Left lung (tissue), 10 donors: ENCODE data around the gene IL20RA. TPM values are rescaled to one million over a fixed set of nuclear protein-coding genes. Genes with fewer than 3 reads are reported as not detected.

Source experiments
- ATAC-seq: fragments of 200-7000 bp; cut with Tn5 transposase; one replicate; pipeline ENCODE4 v1.9.1; 2020; ENCODE audit warnings: moderate library complexity
- DNase-seq, 4 donors: peaks; one replicate each; pipeline ENCODE4 v3.0.0-alpha.2; 2013 to 2020
- H3K27ac ChIP-seq, 2 donors: fragments of 200-600 bp; sonication (generic) in 1 of 2; one replicate each; pipeline versions ENCODE4 v1.5.0 to v1.8.0; 2020 to 2021
- H3K27me3 ChIP-seq, 2 donors: fragments of 200-600 bp; sonication (generic) in 1 of 2; one replicate each; pipeline versions ENCODE4 v1.5.0 to v1.8.0; 2020 to 2021
- H3K36me3 ChIP-seq, 2 donors: fragments of 200-600 bp; sonication (generic) in 1 of 2; one replicate each; pipeline versions ENCODE4 v1.5.0 to v1.8.0; 2020 to 2021
- H3K4me1 ChIP-seq, 2 donors: fragments of 200-600 bp; one replicate each; pipeline ENCODE4 v1.8.0; 2021
- H3K4me3 ChIP-seq, 2 donors: fragments of 200-600 bp; sonication (generic) in 1 of 2; one replicate each; pipeline versions ENCODE4 v1.5.0 to v1.8.0; 2020 to 2021; ENCODE audit warnings: mild to moderate bottlenecking in 1 of 2
- H3K9me3 ChIP-seq, 2 donors: fragments of 200-600 bp; sonication (generic) in 1 of 2; one replicate each; pipeline versions ENCODE4 v1.5.0 to v1.8.0; 2020 to 2021
- CTCF ChIP-seq, 2 donors: fragments of 200-600 bp; sonication (generic) in 1 of 2; IDR thresholded peaks; one replicate each; pipeline versions ENCODE4 v1.5.0 to v1.8.0; 2021; ENCODE audit warnings: antibody characterized with exemption in 2 of 2
- intact Hi-C, 2 donors: fragments of 100-400 bp; cut with DNase I; formaldehyde crosslinking; loops; one replicate each; pipeline versions ENCODE4 v1.11.2 to v1.14.2; 2022
- polyA plus RNA-seq, 6 donors: library from polyadenylated mRNA; unstranded; fragments of 120-200 nt; gene quantifications; one replicate each; pipeline ENCODE4 v1.2.1, GENCODE V29; 2013; ENCODE audit not compliant: insufficient read length in 6 of 6
- total RNA-seq, 2 donors: library from RNA; stranded (reverse); fragmentation: NEBNext Ultra II Directional; extraction: Animal tissue kit (Norgen Biotek cat#: 25700); gene quantifications; one replicate each; pipeline ENCODE4 v1.2.1, GENCODE V29; 2021
- donor health status: DM: no; HTN: yes; CAD: no.
- donor health status: DM: no; HTN: no; CAD: no.

IL20RA gene
- total and polyA plus RNA-seq, 8 donors = 1.7 to 6.0 (median 2.6) TPM

DNA sequence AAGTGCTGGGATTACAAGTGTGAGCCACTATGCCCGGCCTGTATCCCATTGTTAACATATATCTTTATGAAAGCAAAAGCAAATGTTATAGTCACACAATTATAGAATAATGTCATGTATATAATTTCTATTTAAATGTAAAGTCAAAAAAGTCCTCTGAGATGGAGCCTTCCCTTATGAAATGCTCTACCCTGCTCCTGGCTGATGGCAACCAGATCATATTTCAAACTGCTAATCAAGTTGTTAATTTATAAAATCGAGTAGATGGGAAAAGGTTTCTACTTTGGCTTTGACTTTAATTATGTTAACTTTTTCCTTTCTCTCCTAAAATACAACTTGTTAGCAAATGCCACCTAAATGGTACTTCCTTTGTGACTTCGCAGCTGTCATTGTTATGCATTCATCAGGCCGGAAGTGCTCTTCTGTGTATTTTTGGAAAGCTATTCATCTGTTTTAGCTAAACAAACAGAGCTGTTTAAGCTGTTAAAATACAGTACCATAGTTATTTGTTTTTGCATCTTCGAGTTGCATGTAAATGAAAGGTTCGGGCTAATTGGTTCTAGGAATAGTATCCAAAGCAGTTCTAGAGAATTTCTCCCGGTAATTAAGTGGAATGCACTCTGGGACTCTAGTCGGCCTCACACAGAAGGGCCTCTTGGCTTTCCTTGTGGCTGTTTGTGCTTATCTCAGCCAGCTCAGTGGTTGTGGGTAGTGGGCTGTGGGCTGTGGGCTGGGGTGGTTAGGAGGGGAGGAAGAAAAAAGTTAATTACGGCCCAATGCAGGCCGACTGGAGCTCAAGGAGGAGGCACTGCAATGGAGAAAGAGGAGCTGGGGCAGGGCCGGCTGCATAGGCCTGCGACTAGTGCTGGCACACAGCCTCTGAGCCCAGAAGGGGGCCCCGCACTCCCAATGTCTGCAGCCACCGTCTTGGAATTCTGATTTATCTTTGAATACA is 87.9 kb downstream of the IL20RA start:
- TF ChIP-seq CTCF (IDR thresholded peaks at IDR 0.05) = no peak
- Histone ChIP-seq H3K9me3 (no peaks in the 10 kb centered on the region), H3K27me3 (peaks cover 0 to 13% of the 10 kb centered on the region in 2 donors), H3K4me3 (no peak overlapping the region), H3K4me1 (no peaks in the 10 kb centered on the region), H3K27ac (no peak overlapping the region), H3K36me3 (no peaks in the 10 kb centered on the region)
- DNase-seq (peak in 1 of 4 donors; percentile 22), ATAC-seq (no peak)
- intact Hi-C loops = no loop called here

DNA sequence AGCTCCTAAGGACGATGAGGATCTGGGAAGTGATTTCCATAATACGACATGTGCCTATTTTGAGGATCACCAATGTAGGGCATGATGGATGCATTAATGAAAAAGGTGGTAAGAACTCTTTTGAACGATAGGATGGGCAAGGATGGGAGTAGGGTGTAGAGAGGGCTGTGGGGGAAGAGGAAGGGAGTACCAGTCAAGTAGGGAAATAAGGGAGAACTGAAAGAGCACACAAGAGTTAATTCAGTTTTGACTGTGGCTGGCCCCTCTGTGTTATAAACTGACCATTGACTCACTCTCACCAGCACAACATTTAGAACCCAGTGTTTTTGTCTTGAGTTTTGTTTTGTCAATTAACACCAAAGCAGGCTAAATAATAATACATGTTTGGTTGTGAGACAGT is 89.6 kb downstream of the IL20RA start:
- intact Hi-C loops = no loop called here
- DNase-seq (no peak), ATAC-seq (no peak)
- TF ChIP-seq CTCF (IDR thresholded peaks at IDR 0.05) = no peak
- H3K27me3 ChIP-seq = peaks cover 0 to 13% of the 10 kb centered on the region in 2 donors
- H3K4me1 ChIP-seq = no peaks in the 10 kb centered on the region
- H3K27ac ChIP-seq = no peak overlapping the region
- H3K36me3 ChIP-seq = no peaks in the 10 kb centered on the region
- no peaks in the 10 kb centered on the region for H3K9me3 ChIP-seq
- no peak overlapping the region for H3K4me3 ChIP-seq

DNA sequence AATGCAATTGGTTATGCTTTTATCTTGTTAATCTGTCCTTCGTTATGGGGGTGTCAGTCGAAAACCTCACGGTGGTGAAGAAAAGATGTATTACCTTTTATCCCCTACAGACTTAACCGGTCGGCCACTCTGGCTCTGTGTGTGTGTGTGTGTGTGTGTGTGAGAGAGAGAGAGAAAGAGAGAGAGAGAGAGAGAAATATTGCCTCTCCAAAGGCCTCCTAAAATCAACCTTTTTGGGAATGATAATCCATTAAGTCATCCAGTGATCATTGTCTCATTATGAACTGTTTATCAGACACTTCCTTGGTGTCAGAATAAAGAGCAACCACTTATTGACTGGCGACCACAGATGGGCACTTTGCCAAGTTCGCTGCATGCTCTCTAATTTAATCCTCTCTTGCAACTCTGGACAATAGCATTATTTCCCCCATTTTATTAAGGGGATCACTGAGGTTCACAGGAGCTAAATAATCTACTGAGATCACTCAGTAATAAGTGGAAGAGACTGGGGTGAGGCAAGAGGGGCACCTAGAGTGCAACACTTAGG is 92.0 kb downstream of the IL20RA start:
- no peak overlapping the region for H3K4me3 ChIP-seq
- peaks cover 0 to 8% of the 10 kb centered on the region in 2 donors for H3K27me3 ChIP-seq
- H3K27ac ChIP-seq = no peak overlapping the region
- ATAC-seq = no peak
- no peaks in the 10 kb centered on the region for H3K36me3 ChIP-seq
- no peak for TF ChIP-seq CTCF (IDR thresholded peaks at IDR 0.05)
- DNase-seq = no peak
- no peaks in the 10 kb centered on the region for H3K4me1 ChIP-seq
- intact Hi-C loops = no loop called here
- H3K9me3 ChIP-seq = no peaks in the 10 kb centered on the region

GRCh38 chr6:136950436-136951126 is 94.2 kb downstream of the IL20RA start:
- Histone ChIP-seq H3K4me1 (no peaks in the 10 kb centered on the region), H3K27me3 (no peaks in the 10 kb centered on the region), H3K36me3 (no peaks in the 10 kb centered on the region), H3K4me3 (no peak overlapping the region), H3K9me3 (no peaks in the 10 kb centered on the region), H3K27ac (no peak overlapping the region)
- ATAC-seq = no peak
- TF ChIP-seq CTCF (IDR thresholded peaks at IDR 0.05) = no peak
- no peak for DNase-seq
- intact Hi-C loops = no loop called here

Other genes with a start within 250 kb of the IL20RA start
- gene PEX7, start 222.4 kb downstream of the IL20RA start, total RNA-seq = 1 to 10 TPM; 6.8 to 8.2 TPM
- gene PEX7, start 222.4 kb downstream of the IL20RA start, polyA plus RNA-seq = 10 to 100 TPM in 3 of 6 donors, 1 to 10 TPM in 3; 7.7 to 12.0 (median 9.8) TPM
- under 1 TPM in 1 of 2 donors, not detected in 1; 0.09 TPM for gene SLC35D3, start 122.7 kb downstream of the IL20RA start, total RNA-seq
- 1 to 10 TPM; 1.6 to 2.7 (median 1.9) TPM for gene SLC35D3, start 122.7 kb downstream of the IL20RA start, polyA plus RNA-seq
- gene IL22RA2, start 128.7 kb upstream of the IL20RA start, total RNA-seq = not detected
- not detected for gene IL22RA2, start 128.7 kb upstream of the IL20RA start, polyA plus RNA-seq
- gene IFNGR1, start 174.4 kb upstream of the IL20RA start, total RNA-seq = 100 to 1,000 TPM; 131 to 171 TPM
- gene IFNGR1, start 174.4 kb upstream of the IL20RA start, polyA plus RNA-seq = 10 to 100 TPM; 70.9 to 78.6 (median 74.2) TPM